Muscle layer of duodenum (tissue), 2 donors: Measurements from ENCODE around the gene GABBR2.
"Not testable (repeated sequence)": the region's sequence is repeated elsewhere in the genome, so short reads cannot be mapped to it uniquely, and the experiment has no call there.

Experiments
- H3K27ac ChIP-seq: one replicate; pipeline ENCODE4 v1.7.0; 2013; ENCODE audit warnings: mild to moderate bottlenecking, low read length
- H3K27me3 ChIP-seq: one replicate; pipeline ENCODE4 v1.7.0; 2013; ENCODE audit warnings: low read depth, mild to moderate bottlenecking, control low read depth, low read length
- H3K36me3 ChIP-seq, 2 donors: one replicate each; pipeline ENCODE4 v1.7.0; 2013; ENCODE audit warnings: low read length in 2 of 2, control low read depth in 1 of 2, mild to moderate bottlenecking in 1 of 2; ENCODE audit not compliant: insufficient read depth in 2 of 2, control insufficient read depth in 1 of 2
- H3K4me1 ChIP-seq, 2 donors: one replicate each; pipeline ENCODE4 v1.7.0; 2013; ENCODE audit warnings: low read length in 2 of 2, mild to moderate bottlenecking in 2 of 2, control low read depth in 1 of 2, moderate library complexity in 1 of 2; ENCODE audit not compliant: insufficient read depth in 2 of 2, control insufficient read depth in 1 of 2
- H3K4me3 ChIP-seq, 2 donors: one replicate each; pipeline ENCODE4 v1.7.0; 2013; ENCODE audit warnings: low read length in 2 of 2, low read depth in 1 of 2, mild to moderate bottlenecking in 1 of 2
- H3K9me3 ChIP-seq, 2 donors: one replicate each; pipeline ENCODE4 v1.7.0; 2013; ENCODE audit warnings: low read length in 2 of 2, control low read depth in 1 of 2, mild to moderate bottlenecking in 1 of 2; ENCODE audit not compliant: control insufficient read depth in 1 of 2
- donor health status: healthy.

Gene GABBR2

DNA sequence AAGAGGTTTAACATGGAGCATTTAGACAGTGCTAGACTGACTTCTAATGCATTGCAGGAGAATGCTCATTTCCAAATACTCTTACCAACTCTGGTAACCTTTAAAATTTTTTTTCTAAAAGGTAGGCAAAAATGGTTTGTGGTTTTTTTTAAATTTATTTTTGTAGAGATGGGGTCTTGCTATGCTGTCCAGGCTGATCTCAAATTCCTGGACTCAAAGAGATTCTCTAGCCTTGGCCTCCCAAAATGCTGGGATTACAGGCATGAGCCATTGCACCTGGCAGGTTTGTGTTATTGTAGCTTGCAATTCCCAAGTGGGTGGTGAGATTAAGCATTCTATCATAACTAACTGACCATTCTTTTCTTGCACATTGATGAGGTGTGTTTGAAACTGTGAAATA, 410.3 kb downstream of the GABBR2 start:
- no peak overlapping the region for H3K4me3 ChIP-seq
- no peaks in the 10 kb centered on the region for H3K36me3 ChIP-seq

DNA sequence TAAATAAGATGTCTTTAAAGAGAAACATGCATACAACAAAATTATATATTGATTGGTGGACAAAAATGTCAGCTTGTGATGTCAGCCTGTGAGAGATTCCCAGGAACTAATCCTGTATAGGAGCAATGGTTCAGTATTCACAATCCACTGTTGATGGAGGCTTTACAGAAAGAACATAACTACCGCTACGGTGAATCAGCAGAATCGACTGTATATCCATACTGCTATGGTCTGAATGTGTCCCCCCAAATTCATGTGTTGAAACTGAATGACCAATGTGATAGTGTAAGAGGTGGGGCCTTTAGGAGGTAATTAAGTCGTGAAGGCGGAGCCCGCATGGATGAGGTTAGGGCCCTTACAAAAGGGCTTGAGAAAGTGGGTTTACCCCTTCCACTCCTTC, 412.9 kb downstream of the GABBR2 start:
- no peak overlapping the region for H3K4me3 ChIP-seq
- no peaks in the 10 kb centered on the region for H3K9me3 ChIP-seq
- H3K27ac ChIP-seq, result no peak overlapping the region
- no peaks in the 10 kb centered on the region for H3K4me1 ChIP-seq
- H3K36me3 ChIP-seq, result no peaks in the 10 kb centered on the region
- H3K27me3 ChIP-seq, result no peaks in the 10 kb centered on the region

More for the DNA sequence above, 410.3 kb downstream of the GABBR2 start:
- Histone ChIP-seq H3K4me1 (no peaks in the 10 kb centered on the region), H3K9me3 (no peaks in the 10 kb centered on the region), H3K27me3 (no peaks in the 10 kb centered on the region), H3K27ac (no peak overlapping the region)

DNA sequence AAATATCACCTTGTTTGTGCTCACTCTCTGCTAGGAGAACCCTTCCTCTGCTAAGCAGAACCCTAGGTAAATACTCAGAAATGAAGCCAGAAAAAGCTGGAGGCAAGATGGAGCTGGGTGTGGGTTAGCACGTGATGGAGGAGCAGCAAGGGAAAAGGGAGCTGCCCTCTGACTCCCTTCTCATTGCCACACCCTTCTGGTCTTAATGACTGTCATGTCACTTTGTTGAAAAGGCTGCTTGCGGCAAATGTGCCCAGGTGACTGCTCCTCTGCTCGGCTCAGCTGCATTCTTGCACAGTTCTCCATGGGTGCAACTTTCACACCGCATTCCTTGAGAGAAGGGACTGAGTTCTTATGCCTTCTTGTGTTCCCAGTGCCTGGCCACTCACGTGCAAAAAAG, 416.9 kb downstream of the GABBR2 start:
- Histone ChIP-seq H3K4me1 (no peaks in the 10 kb centered on the region), H3K27ac (no peak overlapping the region), H3K27me3 (no peaks in the 10 kb centered on the region), H3K9me3 (no peaks in the 10 kb centered on the region), H3K4me3 (no peak overlapping the region), H3K36me3 (no peaks in the 10 kb centered on the region)

DNA sequence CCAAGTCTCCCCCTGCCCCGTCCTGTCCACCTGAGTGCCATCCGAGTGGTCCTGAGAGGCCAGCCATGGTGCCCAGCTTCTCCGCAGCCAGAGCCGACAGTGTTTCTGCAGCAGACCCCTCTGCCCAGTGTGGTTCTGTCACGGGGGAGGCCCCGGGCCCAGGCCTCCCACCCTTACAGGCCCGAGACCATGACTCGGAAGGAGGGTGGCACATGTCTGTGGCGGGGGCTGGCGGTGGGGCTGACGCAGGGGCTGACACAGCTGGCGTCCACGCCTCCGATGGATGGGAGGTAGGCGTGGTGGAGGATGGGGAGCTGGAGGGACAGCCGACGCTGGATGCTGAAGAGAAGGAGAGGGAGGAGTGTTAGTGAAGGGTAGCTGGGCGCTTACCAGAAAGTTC, 418.3 kb downstream of the GABBR2 start:
- Histone ChIP-seq H3K36me3 (no peaks in the 10 kb centered on the region), H3K4me3 (no peak overlapping the region), H3K4me1 (no peaks in the 10 kb centered on the region), H3K27ac (no peak overlapping the region), H3K27me3 (no peaks in the 10 kb centered on the region), H3K9me3 (no peaks in the 10 kb centered on the region)

DNA sequence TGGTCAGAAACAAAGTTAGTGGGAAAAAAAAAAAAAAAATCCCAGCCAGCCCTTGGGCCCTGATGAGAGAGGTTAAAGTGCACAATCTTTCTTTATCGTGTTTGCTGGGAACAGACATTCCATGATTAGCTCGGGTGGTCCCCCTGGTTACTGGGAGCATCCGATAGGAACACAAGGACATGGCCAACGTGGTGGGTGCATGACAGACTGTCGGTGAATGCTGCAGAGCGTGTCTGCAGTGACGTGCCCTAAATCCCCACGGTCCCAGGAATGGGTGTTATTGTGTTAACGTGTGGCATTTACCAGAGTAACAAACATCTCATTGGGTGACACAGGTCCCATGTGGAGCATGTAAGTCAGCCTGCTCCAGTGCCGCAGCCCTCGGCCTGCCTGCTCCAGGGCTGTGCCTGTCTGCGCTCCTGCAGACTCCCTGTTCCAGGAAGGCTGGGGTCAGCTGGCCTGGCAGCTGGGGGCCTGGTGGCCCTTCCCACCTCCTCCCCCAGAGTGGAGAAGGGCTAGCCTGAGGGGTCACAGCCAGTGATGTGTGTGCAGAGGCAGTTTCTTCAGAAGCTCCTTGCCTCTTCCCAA, 419.0 kb downstream of the GABBR2 start:
- no peak overlapping the region for H3K27ac ChIP-seq
- H3K4me3 ChIP-seq, result no peak overlapping the region
- H3K4me1 ChIP-seq, result no peaks in the 10 kb centered on the region
- no peaks in the 10 kb centered on the region for H3K36me3 ChIP-seq
- no peaks in the 10 kb centered on the region for H3K9me3 ChIP-seq
- no peaks in the 10 kb centered on the region for H3K27me3 ChIP-seq

DNA sequence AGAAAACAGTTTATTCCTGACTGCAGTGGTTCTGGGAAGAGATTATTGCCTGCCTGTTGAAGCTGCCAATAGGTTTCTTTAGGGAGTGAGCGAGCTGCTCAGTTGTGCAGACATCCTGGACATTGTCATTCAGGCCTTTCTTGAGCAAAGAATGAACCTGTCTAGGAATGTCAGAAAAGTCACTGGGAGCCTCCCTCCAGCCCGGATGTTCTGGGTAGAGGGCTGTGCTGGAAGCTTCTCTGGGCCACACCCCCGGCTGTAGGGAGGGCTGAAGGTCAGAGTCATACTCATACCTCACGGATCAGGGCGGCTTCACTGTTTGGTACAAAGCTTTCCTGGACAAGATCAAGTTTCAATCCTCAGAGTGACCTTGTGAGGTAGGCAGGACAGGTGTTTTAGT, 419.9 kb downstream of the GABBR2 start:
- Histone ChIP-seq H3K9me3 (no peaks in the 10 kb centered on the region), H3K27me3 (no peaks in the 10 kb centered on the region), H3K4me1 (no peaks in the 10 kb centered on the region), H3K27ac (no peak overlapping the region), H3K4me3 (no peak overlapping the region), H3K36me3 (no peaks in the 10 kb centered on the region)

DNA sequence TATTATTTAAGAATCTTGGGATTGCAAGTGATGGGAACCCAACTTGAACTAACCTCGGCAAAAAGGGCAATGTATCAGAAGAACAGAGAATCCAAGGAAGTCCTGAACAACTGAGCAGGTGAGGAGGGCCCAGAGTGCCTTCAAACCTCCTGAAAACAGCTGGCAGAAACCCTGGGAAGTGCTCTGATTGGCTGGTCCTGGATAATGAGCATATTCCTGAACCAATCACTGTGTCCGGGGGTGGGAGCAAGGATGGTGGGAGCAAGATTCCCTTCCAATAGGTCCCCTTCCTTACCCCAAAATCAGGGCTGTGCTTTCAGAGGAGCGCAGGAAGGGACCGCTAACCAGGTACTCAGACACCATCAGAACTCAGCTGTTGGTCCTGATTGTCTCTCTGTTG, 421.4 kb downstream of the GABBR2 start:
- H3K27ac ChIP-seq, result no peak overlapping the region
- no peaks in the 10 kb centered on the region for H3K9me3 ChIP-seq
- no peaks in the 10 kb centered on the region for H3K27me3 ChIP-seq
- H3K36me3 ChIP-seq, result no peaks in the 10 kb centered on the region
- H3K4me3 ChIP-seq, result no peak overlapping the region
- no peaks in the 10 kb centered on the region for H3K4me1 ChIP-seq

DNA sequence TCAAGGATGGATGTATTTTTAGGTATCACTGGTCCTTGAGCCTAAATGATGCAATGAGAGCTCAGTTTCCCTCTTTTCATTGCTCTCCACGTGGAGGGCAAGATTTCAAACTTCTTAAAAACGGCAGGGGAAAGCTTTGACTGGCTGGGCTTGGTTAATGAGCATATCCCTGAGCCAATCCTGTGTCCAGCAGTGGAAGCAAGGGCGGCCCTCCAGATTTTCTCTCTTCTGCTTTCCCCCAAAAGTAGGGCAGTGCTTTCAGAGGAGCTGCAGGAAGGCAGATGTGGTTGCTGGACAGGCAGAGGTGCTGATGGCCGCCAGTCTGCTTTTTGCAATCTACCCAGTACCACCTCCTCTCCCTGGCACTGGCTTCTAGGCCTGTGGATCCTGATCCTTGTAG, 423.3 kb downstream of the GABBR2 start:
- Histone ChIP-seq H3K9me3 (no peaks in the 10 kb centered on the region), H3K4me1 (no peaks in the 10 kb centered on the region), H3K27me3 (no peaks in the 10 kb centered on the region), H3K4me3 (no peak overlapping the region), H3K27ac (no peak overlapping the region), H3K36me3 (no peaks in the 10 kb centered on the region)

DNA sequence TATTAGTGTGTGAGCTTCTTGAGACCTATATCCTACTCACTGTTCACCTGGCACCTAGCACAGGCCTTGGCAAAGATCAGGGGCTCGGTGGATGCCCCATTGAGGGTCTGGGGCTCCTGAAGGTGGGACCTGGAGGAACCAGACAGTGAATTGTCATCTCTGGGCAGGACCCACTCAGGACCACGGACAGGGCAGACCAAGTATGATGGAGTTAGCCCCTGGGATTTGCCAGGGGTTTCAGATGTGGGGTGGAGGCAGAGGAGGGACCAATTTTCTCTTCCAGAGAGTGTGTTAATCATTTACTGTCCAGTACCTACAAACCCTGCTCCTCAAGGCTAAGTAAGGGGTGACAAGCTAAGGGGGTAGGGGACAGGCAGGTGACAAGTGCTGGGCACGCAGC, 424.0 kb downstream of the GABBR2 start:
- Histone ChIP-seq H3K4me1 (no peaks in the 10 kb centered on the region), H3K27ac (no peak overlapping the region), H3K36me3 (no peaks in the 10 kb centered on the region), H3K9me3 (no peaks in the 10 kb centered on the region), H3K4me3 (no peak overlapping the region), H3K27me3 (no peaks in the 10 kb centered on the region)

DNA sequence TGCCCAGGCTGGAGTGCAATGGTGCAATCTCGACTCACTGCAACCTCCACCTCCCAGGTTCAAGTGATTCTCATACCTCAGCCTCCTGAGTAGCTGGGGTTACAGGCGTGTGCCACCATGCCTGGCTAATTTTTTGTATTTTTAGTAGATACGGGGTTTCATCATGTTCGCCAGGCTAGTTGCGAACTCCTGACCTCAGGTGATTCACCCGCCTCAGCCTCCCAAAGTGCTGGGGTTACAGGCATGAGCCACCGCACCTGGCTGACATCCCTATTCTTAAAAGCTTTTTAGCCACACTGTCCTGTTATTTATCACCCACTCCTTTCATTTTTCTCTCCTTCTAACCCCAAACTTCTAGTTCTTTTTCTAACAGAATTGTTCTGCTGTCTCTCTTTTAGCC, 425.6 kb downstream of the GABBR2 start:
- H3K27ac ChIP-seq, H3K9me3 ChIP-seq, H3K4me1 ChIP-seq: not testable (repeated sequence)

DNA sequence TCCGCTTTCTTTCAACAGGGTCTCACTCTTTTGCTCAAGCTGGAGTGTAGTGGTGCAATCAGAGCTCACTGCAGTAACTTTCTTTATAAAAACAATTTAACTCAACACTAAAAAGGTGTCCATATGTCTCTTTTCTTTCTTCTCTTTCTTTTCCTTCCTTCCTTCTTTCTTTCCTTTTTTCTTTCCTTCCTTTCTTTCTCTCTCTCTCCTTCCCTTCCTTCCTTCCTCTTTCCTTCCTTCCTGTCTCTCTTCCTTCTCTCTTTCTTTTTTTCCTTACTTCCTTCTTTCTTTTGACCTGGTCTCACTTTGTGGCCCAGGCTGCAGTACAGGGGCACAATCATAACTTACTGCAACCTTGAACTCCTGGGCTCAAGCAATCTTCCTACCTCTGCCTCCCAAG, 427.5 kb downstream of the GABBR2 start:
- H3K4me3 ChIP-seq, result no peak overlapping the region
- H3K4me1 ChIP-seq, result no peaks in the 10 kb centered on the region
- no peak overlapping the region for H3K27ac ChIP-seq
- no peaks in the 10 kb centered on the region for H3K9me3 ChIP-seq
- no peaks in the 10 kb centered on the region for H3K36me3 ChIP-seq
- no peaks in the 10 kb centered on the region for H3K27me3 ChIP-seq

More for the DNA sequence above, 425.6 kb downstream of the GABBR2 start:
- H3K36me3 ChIP-seq, H3K4me3 ChIP-seq, H3K27me3 ChIP-seq: not testable (repeated sequence)

DNA sequence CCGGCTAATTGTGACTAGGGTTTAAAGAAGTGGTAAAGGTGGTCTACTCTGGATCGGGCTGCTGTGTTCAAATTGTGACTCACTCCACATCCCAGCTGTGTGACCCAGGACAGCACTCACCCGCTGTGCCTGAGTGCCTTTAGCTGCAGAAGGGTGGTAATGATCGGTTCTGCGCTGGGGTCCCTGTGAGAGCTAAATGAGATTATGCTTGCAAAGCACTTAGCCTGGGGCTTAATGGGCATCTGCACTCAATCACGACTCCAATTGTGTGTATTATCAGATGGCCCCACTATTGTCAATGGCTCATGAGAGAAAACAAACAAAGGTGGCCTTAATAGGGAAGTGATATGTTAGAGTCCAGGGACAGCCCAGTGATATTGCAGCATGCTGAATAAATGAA, 428.2 kb downstream of the GABBR2 start:
- Histone ChIP-seq H3K36me3 (no peaks in the 10 kb centered on the region), H3K4me1 (no peaks in the 10 kb centered on the region), H3K9me3 (no peaks in the 10 kb centered on the region), H3K4me3 (no peak overlapping the region), H3K27me3 (no peaks in the 10 kb centered on the region), H3K27ac (no peak overlapping the region)
